Prostate gland (tissue), 2 donors: ENCODE measurements around the gene IGIP. TPM values are rescaled to one million over a fixed set of nuclear protein-coding genes. Genes with fewer than 3 reads are reported as not detected.
A peak's percentile ranks its signal among the peaks of the same experiment; 100 is the strongest.

Experiments
- DNase-seq: peaks from one replicate; pipeline ENCODE4 v3.0.0-alpha.2; 2019; ENCODE audit warnings: low spot score
- H3K27ac ChIP-seq, 2 donors: fragments of 200-600 bp; sonication (generic); 2 replicates each; pipeline ENCODE4 v1.5.1; 2017 to 2019
- H3K27me3 ChIP-seq: fragments of 200-600 bp; sonication (generic); replicated peaks from 2 replicates; pipeline ENCODE4 v1.5.1; 2019; ENCODE audit not compliant: insufficient read depth
- H3K36me3 ChIP-seq, 2 donors: fragments of 200-600 bp; sonication (generic); 1 replicate in 1 of 2; 2 replicates in 1 of 2; pipeline versions ENCODE4 v1.5.1 to v1.8.1; 2017 to 2019
- H3K4me1 ChIP-seq: fragments of 200-600 bp; sonication (generic); replicated peaks from 2 replicates; pipeline ENCODE4 v1.5.1; 2019
- H3K4me3 ChIP-seq, 2 donors: fragments of 200-600 bp; sonication (generic); 2 replicates each; pipeline ENCODE4 v1.5.1; 2017 to 2019
- H3K9me3 ChIP-seq: fragments of 200-600 bp; sonication (generic); 2 replicates; pipeline ENCODE4 v1.5.1; 2017
- CTCF ChIP-seq, 4 experiments: fragments of 200-600 bp in 2 of 4; fragments of 450-650 bp in 2 of 4; sonication (generic) in 2 of 4; IDR thresholded peaks; 1 replicate in 3 of 4; 2 replicates in 1 of 4; pipeline ENCODE4 v1.5.1; 2016 to 2019; ENCODE audit warnings: antibody characterized with exemption in 4 of 4, mild to moderate bottlenecking in 2 of 4, moderate library complexity in 2 of 4
- POLR2A ChIP-seq: fragments of 450-650 bp; IDR thresholded peaks from one replicate; pipeline ENCODE4 v1.6.1; 2016; ENCODE audit warnings: antibody characterized with exemption, mild to moderate bottlenecking
- POLR2AphosphoS5 ChIP-seq: sonication (generic); formaldehyde crosslinking; IDR thresholded peaks from one replicate; pipeline ENCODE4 v1.6.1; 2017; ENCODE audit warnings: antibody characterized with exemption
- WGBS: methylation state at CpG from one replicate; pipeline ENCODE4 v1.1.5; 2018; 5-methylcytosine and 5-hydroxymethylcytosine counted together
- intact Hi-C: fragments of 100-400 bp; cut with DNase I; formaldehyde crosslinking; loops from one replicate; pipeline ENCODE4 v1.14.2; 2022
- total RNA-seq, 2 donors: library from RNA; depleted of rRNA; stranded (reverse); fragments of >200 nt; gene quantifications; one replicate each; pipeline ENCODE4 v1.1.0, GENCODE V29; 2016

Gene IGIP
- total RNA-seq, 2 donors from 2014 or later: 10.5 to 13.8 TPM

- no peak for DNase-seq
- no peaks in the 10 kb centered on the region for H3K9me3 ChIP-seq
- no peaks in the 10 kb centered on the region for H3K36me3 ChIP-seq
- H3K4me3 ChIP-seq: no peak overlapping the region
- intact Hi-C loops: no loop called here
- no peak overlapping the region for H3K27ac ChIP-seq
- H3K4me1 ChIP-seq: peaks cover 5% of the 10 kb centered on the region
- TF ChIP-seq POLR2AphosphoS5 (no peak), CTCF (IDR thresholded peaks at IDR 0.05) (no peak), POLR2A (no peak)
- H3K27me3 ChIP-seq: no peaks in the 10 kb centered on the region
- WGBS: 97% methylated on average over 7 of the region's 7 CpGs
These were observed 17.1 kb downstream of the IGIP start for GRCh38 chr5:140142856-140143255.

- intact Hi-C loops: no loop called here
- H3K36me3 ChIP-seq: no peaks in the 10 kb centered on the region
- 95% methylated on average over 3 of the region's 3 CpGs for WGBS
- no peak overlapping the region for H3K27ac ChIP-seq
- no peaks in the 10 kb centered on the region for H3K9me3 ChIP-seq
- DNase-seq: no peak
- no peak overlapping the region for H3K4me3 ChIP-seq
- peaks cover 5% of the 10 kb centered on the region for H3K4me1 ChIP-seq
- TF ChIP-seq POLR2AphosphoS5: no peak
- no peak for TF ChIP-seq CTCF (IDR thresholded peaks at IDR 0.05)
- TF ChIP-seq POLR2A: no peak
- H3K27me3 ChIP-seq: no peaks in the 10 kb centered on the region
These were observed 18.0 kb downstream of the IGIP start for GRCh38 chr5:140143521-140144258.

- H3K27me3 ChIP-seq: no peaks in the 10 kb centered on the region
- no peaks in the 10 kb centered on the region for H3K36me3 ChIP-seq
- WGBS: 85% methylated on average over 3 of the region's 3 CpGs
- DNase-seq: no peak
- peak overlapping the region in 1 of 2 donors; percentile 36 for H3K4me3 ChIP-seq
- intact Hi-C loops: loop anchor here (5.0 kb wide), 1 partner anchor 33 kb away; the partner anchor contains the start of gene PURA
- H3K4me1 ChIP-seq: peaks cover 5% of the 10 kb centered on the region
- no peaks in the 10 kb centered on the region for H3K9me3 ChIP-seq
- H3K27ac ChIP-seq: no peak overlapping the region
- TF ChIP-seq CTCF (IDR thresholded peaks at IDR 0.05) (no peak), POLR2A (no peak), POLR2AphosphoS5 (no peak)
These were observed 19.5 kb downstream of the IGIP start for GRCh38 chr5:140145256-140145655.

- no peak overlapping the region for H3K27ac ChIP-seq
- H3K36me3 ChIP-seq: no peaks in the 10 kb centered on the region
- 6% methylated on average over 64 of the region's 64 CpGs for WGBS
- peak overlapping the region; percentile 24 to 36 for H3K4me3 ChIP-seq
- DNase-seq: peak; percentile 59
- no peaks in the 10 kb centered on the region for H3K9me3 ChIP-seq
- no peak for TF ChIP-seq POLR2AphosphoS5
- peak; percentile 50 to 86 (median 65) for TF ChIP-seq CTCF (IDR thresholded peaks at IDR 0.05)
- peak; percentile 19 for TF ChIP-seq POLR2A
- intact Hi-C loops: loop anchor here (5.0 kb wide), 1 partner anchor 34 kb away; the partner anchor contains the start of gene PURA
- peaks cover 5% of the 10 kb centered on the region for H3K4me1 ChIP-seq
- no peaks in the 10 kb centered on the region for H3K27me3 ChIP-seq
These were observed 20.2 kb downstream of the IGIP start for GRCh38 chr5:140145818-140146522.
